ENCODE results near the gene ATE1.

Gene ATE1

DNA sequence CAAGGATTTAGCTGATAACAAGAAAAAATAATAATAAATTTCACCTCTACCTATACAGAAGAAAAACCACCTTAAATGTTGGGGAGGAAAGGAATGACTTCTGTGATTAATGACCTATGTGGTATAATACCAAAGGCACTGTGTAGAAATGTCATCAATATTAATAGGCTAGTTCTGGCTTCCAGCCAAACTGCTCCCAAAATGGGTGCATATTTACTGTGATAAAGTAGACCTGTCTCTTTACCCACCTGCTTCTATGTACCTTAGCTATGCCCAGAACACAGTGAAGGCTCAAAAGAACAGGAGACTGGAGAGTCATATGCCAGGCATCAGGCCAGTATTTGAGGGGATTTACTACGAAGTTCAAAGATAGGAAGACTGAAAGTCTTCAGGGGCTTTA, 76.0 kb downstream of the ATE1 start:
- Histone ChIP-seq H3K27me3 (ENCODE audit: control insufficient read depth, insufficient read depth, low read length) (no peaks in the 10 kb centered on the region), H3K9me3 (ENCODE audit: control insufficient read depth, insufficient read depth, low read length) (no peaks in the 10 kb centered on the region), H3K36me3 (ENCODE audit: control insufficient read depth, insufficient read depth, low read length) (no peaks in the 10 kb centered on the region), H3K4me1 (ENCODE audit: control insufficient read depth, insufficient read depth, low read length) (no peaks in the 10 kb centered on the region), H3K27ac (ENCODE audit: low read length) (no peak overlapping the region), H3K4me3 (ENCODE audit: low read length) (no peak overlapping the region)
- DNase-seq (ENCODE audit: low read depth, low spot score), result no peak
- WGBS (ENCODE audit: insufficient coverage, insufficient read length), result no CpG with 5 or more reads among the region's 1 CpG

- no peaks in the 10 kb centered on the region for H3K27me3 ChIP-seq (ENCODE audit: control insufficient read depth, insufficient read depth, low read length)
These were observed 79.7 kb downstream of the ATE1 start for GRCh38 chr10:121848082-121848481.

GRCh38 chr10:121846555-121846954, 81.3 kb downstream of the ATE1 start:
- no peaks in the 10 kb centered on the region for H3K9me3 ChIP-seq (ENCODE audit: control insufficient read depth, insufficient read depth, low read length)
- H3K27me3 ChIP-seq (ENCODE audit: control insufficient read depth, insufficient read depth, low read length), result no peaks in the 10 kb centered on the region
- H3K4me3 ChIP-seq (ENCODE audit: low read length), result no peak overlapping the region
- no peak overlapping the region for H3K27ac ChIP-seq (ENCODE audit: low read length)
- no CpG with 5 or more reads among the region's 2 CpGs for WGBS (ENCODE audit: insufficient coverage, insufficient read length)
- H3K4me1 ChIP-seq (ENCODE audit: control insufficient read depth, insufficient read depth, low read length), result no peaks in the 10 kb centered on the region
- no peaks in the 10 kb centered on the region for H3K36me3 ChIP-seq (ENCODE audit: control insufficient read depth, insufficient read depth, low read length)
- DNase-seq (ENCODE audit: low read depth, low spot score), result no peak

More at GRCh38 chr10:121848082-121848481, 79.7 kb downstream of the ATE1 start:
- no peaks in the 10 kb centered on the region for H3K4me1 ChIP-seq (ENCODE audit: control insufficient read depth, insufficient read depth, low read length)
- no peaks in the 10 kb centered on the region for H3K36me3 ChIP-seq (ENCODE audit: control insufficient read depth, insufficient read depth, low read length)
- H3K27ac ChIP-seq (ENCODE audit: low read length), result no peak overlapping the region
- no peak for DNase-seq (ENCODE audit: low read depth, low spot score)
- H3K4me3 ChIP-seq (ENCODE audit: low read length), result no peak overlapping the region
- WGBS (ENCODE audit: insufficient coverage, insufficient read length), result no CpG with 5 or more reads among the region's 8 CpGs
- H3K9me3 ChIP-seq (ENCODE audit: control insufficient read depth, insufficient read depth, low read length), result no peaks in the 10 kb centered on the region

DNA sequence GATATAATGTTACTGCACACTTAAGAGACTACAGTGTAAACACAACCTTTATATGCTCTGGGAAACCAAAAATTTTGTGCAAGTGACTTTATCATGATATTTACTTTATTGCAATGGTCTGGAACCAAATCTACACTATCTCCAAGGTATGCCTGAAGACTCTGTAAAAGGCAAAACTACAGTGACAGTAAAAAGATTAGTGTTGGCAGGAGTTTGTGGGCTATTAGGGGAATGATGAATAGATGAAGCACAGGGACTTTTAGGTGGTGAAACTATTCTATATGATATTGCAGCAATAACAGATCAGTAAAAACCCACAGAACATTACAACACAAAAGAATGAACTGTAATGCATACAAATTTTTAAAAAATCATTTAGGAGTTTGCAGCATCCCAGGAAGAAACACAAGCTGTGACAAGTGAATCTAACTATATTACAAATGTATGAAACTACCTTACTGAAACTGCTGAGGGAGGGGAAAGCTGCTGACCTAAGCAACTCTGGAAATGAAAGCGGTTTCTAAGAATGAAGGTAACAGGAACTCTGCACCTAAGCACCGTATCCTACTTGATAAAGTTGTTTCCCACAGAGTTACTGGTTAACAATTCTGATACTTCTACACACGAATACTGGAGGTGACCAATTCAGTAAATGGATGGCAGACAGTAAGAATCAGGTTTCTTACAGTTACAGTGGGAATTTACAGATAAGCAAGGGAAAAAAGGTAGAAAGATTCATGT, 82.6 kb downstream of the ATE1 start:
- Histone ChIP-seq H3K4me1 (ENCODE audit: control insufficient read depth, insufficient read depth, low read length) (no peaks in the 10 kb centered on the region), H3K27ac (ENCODE audit: low read length) (no peak overlapping the region), H3K4me3 (ENCODE audit: low read length) (no peak overlapping the region), H3K36me3 (ENCODE audit: control insufficient read depth, insufficient read depth, low read length) (no peaks in the 10 kb centered on the region), H3K27me3 (ENCODE audit: control insufficient read depth, insufficient read depth, low read length) (no peaks in the 10 kb centered on the region), H3K9me3 (ENCODE audit: control insufficient read depth, insufficient read depth, low read length) (no peaks in the 10 kb centered on the region)
- no peak for DNase-seq (ENCODE audit: low read depth, low spot score)
- WGBS (ENCODE audit: insufficient coverage, insufficient read length), result no CpG with 5 or more reads among the region's 3 CpGs

DNA sequence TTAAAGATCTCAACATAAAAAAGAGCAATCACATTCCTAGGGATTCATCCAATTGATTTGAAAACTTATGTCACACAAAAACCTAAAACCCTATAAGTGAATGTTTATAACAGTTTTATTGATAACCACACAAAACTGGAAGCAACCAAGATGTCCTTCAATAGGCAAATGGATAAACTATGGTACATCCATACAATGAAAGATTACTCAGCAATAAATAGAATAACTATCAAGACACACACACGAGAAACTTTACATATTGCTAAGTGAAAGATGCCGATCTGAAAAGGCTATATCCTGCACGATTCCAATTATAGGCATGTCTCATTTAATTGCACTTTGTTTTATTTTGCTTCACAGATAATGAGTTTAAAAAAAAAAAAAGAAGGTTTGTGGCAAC, 83.3 kb downstream of the ATE1 start:
- WGBS (ENCODE audit: insufficient coverage, insufficient read length), result no CpG with 5 or more reads among the region's 3 CpGs
- DNase-seq (ENCODE audit: low read depth, low spot score), result no peak

DNA sequence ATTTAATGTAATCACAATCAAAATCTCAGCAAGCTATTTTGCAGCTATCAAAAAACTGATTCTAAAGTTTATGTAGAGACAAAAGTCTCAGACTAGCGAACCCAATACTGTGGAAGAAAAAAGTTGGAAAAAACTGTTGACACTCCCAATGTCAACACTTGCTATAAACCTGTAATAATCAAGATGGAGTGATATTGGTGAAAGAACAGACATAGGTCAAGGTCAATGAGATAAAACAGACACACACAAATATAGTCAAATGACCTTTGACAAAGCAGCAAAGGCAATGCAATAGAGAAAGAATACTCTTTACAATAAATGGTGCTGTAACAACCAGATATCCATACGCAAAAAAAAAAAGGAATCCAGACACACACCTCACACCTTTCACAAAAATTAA, 84.5 kb downstream of the ATE1 start:
- Histone ChIP-seq H3K9me3 (ENCODE audit: control insufficient read depth, insufficient read depth, low read length) (no peaks in the 10 kb centered on the region), H3K27ac (ENCODE audit: low read length) (no peak overlapping the region), H3K4me1 (ENCODE audit: control insufficient read depth, insufficient read depth, low read length) (no peaks in the 10 kb centered on the region), H3K27me3 (ENCODE audit: control insufficient read depth, insufficient read depth, low read length) (no peaks in the 10 kb centered on the region), H3K36me3 (ENCODE audit: control insufficient read depth, insufficient read depth, low read length) (no peaks in the 10 kb centered on the region), H3K4me3 (ENCODE audit: low read length) (no peak overlapping the region)
- no CpG with 5 or more reads among the region's 2 CpGs for WGBS (ENCODE audit: insufficient coverage, insufficient read length)
- DNase-seq (ENCODE audit: low read depth, low spot score), result no peak

More for the DNA sequence above, 83.3 kb downstream of the ATE1 start:
- no peaks in the 10 kb centered on the region for H3K27me3 ChIP-seq (ENCODE audit: control insufficient read depth, insufficient read depth, low read length)
- H3K4me3 ChIP-seq (ENCODE audit: low read length), result no peak overlapping the region
- H3K36me3 ChIP-seq (ENCODE audit: control insufficient read depth, insufficient read depth, low read length), result no peaks in the 10 kb centered on the region
- no peaks in the 10 kb centered on the region for H3K9me3 ChIP-seq (ENCODE audit: control insufficient read depth, insufficient read depth, low read length)
- H3K27ac ChIP-seq (ENCODE audit: low read length), result no peak overlapping the region
- no peaks in the 10 kb centered on the region for H3K4me1 ChIP-seq (ENCODE audit: control insufficient read depth, insufficient read depth, low read length)

DNA sequence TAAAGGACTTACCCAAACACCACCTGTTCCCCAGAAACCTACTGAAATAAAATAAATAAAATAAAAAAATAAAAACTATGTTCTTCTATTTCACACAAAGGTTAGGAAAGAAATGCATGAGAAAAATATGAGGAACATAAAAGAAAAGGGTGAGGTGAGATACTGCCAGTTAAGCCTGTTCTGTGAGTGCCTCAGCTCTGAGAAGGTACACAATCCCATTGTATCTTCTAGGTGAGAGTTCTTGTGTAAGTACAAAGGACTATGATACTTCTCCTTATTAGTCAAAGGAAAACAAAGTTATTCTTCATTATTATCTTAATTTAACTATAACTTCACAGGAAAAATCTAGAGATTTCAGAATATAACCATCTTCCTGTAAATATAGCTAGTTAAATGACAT, 86.0 kb downstream of the ATE1 start:
- H3K4me3 ChIP-seq (ENCODE audit: low read length), result no peak overlapping the region
- no peaks in the 10 kb centered on the region for H3K4me1 ChIP-seq (ENCODE audit: control insufficient read depth, insufficient read depth, low read length)
- H3K27ac ChIP-seq (ENCODE audit: low read length), result no peak overlapping the region

DNA sequence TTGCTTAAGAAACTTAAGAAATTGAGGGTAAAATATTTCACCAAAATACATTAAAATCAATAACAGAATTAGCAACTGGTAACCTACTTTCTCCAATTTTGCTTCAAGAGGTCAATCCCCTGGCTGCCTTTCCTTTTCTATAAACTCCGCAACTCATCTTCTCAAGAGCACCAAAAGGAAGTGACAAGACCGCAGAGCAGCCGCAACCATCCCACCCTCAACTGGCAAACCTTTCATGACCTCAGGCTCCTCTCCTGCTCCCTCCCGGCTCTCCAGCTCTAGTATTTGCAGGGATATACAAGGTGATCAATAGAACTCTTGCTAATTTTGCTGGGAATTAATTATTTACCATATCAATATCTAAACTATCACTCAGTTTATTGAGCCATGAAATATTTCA, 88.9 kb downstream of the ATE1 start:
- Histone ChIP-seq H3K4me3 (ENCODE audit: low read length) (no peak overlapping the region), H3K27ac (ENCODE audit: low read length) (no peak overlapping the region), H3K9me3 (ENCODE audit: control insufficient read depth, insufficient read depth, low read length) (no peaks in the 10 kb centered on the region), H3K4me1 (ENCODE audit: control insufficient read depth, insufficient read depth, low read length) (no peaks in the 10 kb centered on the region), H3K36me3 (ENCODE audit: control insufficient read depth, insufficient read depth, low read length) (no peaks in the 10 kb centered on the region), H3K27me3 (ENCODE audit: control insufficient read depth, insufficient read depth, low read length) (no peaks in the 10 kb centered on the region)
- no peak for DNase-seq (ENCODE audit: low read depth, low spot score)
- no CpG with 5 or more reads among the region's 4 CpGs for WGBS (ENCODE audit: insufficient coverage, insufficient read length)

More for the DNA sequence above, 86.0 kb downstream of the ATE1 start:
- DNase-seq (ENCODE audit: low read depth, low spot score), result no peak
- Histone ChIP-seq H3K9me3 (ENCODE audit: control insufficient read depth, insufficient read depth, low read length) (no peaks in the 10 kb centered on the region), H3K27me3 (ENCODE audit: control insufficient read depth, insufficient read depth, low read length) (no peaks in the 10 kb centered on the region), H3K36me3 (ENCODE audit: control insufficient read depth, insufficient read depth, low read length) (no peaks in the 10 kb centered on the region)

GRCh38 chr10:121838149-121838548, 89.7 kb downstream of the ATE1 start:
- H3K27me3 ChIP-seq (ENCODE audit: control insufficient read depth, insufficient read depth, low read length), result no peaks in the 10 kb centered on the region
- no peaks in the 10 kb centered on the region for H3K36me3 ChIP-seq (ENCODE audit: control insufficient read depth, insufficient read depth, low read length)
- H3K9me3 ChIP-seq (ENCODE audit: control insufficient read depth, insufficient read depth, low read length), result no peaks in the 10 kb centered on the region
- H3K27ac ChIP-seq (ENCODE audit: low read length), result no peak overlapping the region
- no CpG with 5 or more reads among the region's 4 CpGs for WGBS (ENCODE audit: insufficient coverage, insufficient read length)
- H3K4me3 ChIP-seq (ENCODE audit: low read length), result no peak overlapping the region
- DNase-seq (ENCODE audit: low read depth, low spot score), result no peak
- H3K4me1 ChIP-seq (ENCODE audit: control insufficient read depth, insufficient read depth, low read length), result no peaks in the 10 kb centered on the region

DNA sequence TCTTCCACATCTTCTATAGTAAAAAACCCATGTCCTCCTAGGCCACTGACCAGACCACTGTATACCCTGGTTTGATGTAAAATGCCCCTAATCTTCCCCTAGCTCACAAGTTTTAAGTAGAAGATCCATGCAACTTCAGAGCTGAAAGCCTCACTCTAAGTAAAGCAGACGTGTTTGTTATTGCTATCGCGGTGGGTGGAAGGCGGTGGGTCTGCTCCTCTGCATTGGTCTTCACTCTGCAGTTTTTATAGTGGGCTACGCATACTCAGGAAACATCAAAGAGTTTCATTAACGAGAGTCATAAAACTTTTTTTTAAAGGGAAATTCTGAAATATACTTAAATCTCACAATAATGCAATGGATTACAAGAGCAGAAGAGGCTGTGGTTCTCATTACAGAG, 91.7 kb downstream of the ATE1 start:
- Histone ChIP-seq H3K9me3 (ENCODE audit: control insufficient read depth, insufficient read depth, low read length) (no peaks in the 10 kb centered on the region), H3K4me1 (ENCODE audit: control insufficient read depth, insufficient read depth, low read length) (no peaks in the 10 kb centered on the region), H3K27me3 (ENCODE audit: control insufficient read depth, insufficient read depth, low read length) (no peaks in the 10 kb centered on the region), H3K4me3 (ENCODE audit: low read length) (no peak overlapping the region), H3K27ac (ENCODE audit: low read length) (no peak overlapping the region), H3K36me3 (ENCODE audit: control insufficient read depth, insufficient read depth, low read length) (no peaks in the 10 kb centered on the region)
- no CpG with 5 or more reads among the region's 6 CpGs for WGBS (ENCODE audit: insufficient coverage, insufficient read length)
- no peak for DNase-seq (ENCODE audit: low read depth, low spot score)

DNA sequence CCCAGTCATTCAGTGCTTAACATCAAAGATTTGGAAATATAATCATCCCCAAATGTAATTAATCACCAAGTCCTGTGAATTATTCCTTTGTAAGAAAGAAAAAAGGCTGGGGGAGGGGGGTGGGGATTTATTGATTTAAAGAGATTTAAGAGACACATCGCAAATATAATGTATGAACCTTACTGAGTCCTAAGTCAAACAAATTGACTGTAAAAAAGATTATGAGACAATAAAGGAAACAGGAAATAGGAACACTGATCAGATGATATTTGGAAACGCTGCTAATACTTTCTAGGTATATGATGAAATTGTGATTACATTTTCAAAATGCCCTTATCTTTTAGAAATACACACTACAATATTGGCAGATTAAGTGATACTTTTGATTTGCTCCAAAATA, 92.5 kb downstream of the ATE1 start:
- H3K9me3 ChIP-seq (ENCODE audit: control insufficient read depth, insufficient read depth, low read length), result no peaks in the 10 kb centered on the region
- H3K36me3 ChIP-seq (ENCODE audit: control insufficient read depth, insufficient read depth, low read length), result no peaks in the 10 kb centered on the region
- H3K27ac ChIP-seq (ENCODE audit: low read length), result no peak overlapping the region

More for the DNA sequence above, 92.5 kb downstream of the ATE1 start:
- Histone ChIP-seq H3K4me1 (ENCODE audit: control insufficient read depth, insufficient read depth, low read length) (no peaks in the 10 kb centered on the region), H3K27me3 (ENCODE audit: control insufficient read depth, insufficient read depth, low read length) (no peaks in the 10 kb centered on the region), H3K4me3 (ENCODE audit: low read length) (no peak overlapping the region)
- WGBS (ENCODE audit: insufficient coverage, insufficient read length), result no CpG with 5 or more reads among the region's 2 CpGs
- no peak for DNase-seq (ENCODE audit: low read depth, low spot score)
